HG02970 (cell line): ENCODE results near the gene TRIM66.
"Not testable (repeated sequence)": the region's sequence is repeated elsewhere in the genome, so short reads cannot be mapped to it uniquely, and the experiment has no call there.

Experiments
- ATAC-seq: cut with Tn5 transposase; IDR thresholded peaks from one replicate; pipeline ENCODE4 v1.9.1; 2021; ENCODE audit warnings: mild to moderate bottlenecking, moderate library complexity, moderate number of reproducible peaks; ENCODE audit not compliant: unreplicated experiment, low FRiP score

The TRIM66 gene

DNA sequence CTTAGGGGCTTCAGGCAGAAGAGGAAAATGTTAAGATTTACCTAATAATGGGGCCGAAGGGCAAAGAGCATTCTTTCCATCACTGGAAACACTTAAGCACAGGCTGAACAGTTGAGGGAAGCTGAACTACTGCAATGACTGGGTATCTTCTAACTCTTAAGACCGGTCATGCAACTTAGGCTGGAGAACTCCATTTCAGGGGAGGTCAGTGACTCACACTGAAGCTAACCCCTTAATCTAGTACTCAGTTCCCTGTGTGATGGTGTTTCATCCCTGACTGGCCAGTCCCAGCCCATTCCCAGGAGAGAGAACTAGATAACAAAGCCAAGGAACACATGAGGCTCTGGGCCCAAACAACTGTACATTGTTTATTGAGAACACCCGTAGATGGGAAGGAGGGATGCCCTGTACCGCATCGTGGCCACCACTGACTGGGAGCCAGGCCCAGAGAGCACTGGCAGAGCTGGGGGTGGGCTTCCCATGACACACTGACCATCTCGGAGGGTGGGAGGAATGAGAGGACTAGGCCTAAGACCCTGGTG, 10.6 kb upstream of the TRIM66 start:
- no peak for ATAC-seq

DNA sequence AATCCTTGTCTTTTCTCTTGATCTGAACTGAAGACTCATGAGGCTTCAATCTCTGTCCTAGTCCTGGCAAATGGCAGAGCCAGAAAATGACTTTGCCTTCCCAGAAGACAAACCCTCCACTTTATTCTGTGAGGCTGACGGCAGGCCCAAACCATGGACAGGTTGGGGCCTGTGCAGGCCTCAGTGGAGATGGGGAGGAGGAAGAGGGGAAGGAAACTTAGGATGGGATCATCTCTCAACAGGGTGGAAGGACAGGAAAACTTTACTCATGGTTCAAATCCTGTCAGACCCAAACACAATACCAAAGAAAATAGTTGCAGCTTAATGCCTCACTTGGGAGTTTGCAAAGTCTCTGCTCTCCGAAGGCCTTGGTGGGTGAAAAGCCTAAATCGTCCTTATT, 10.0 kb upstream of the TRIM66 start:
- no peak for ATAC-seq

DNA sequence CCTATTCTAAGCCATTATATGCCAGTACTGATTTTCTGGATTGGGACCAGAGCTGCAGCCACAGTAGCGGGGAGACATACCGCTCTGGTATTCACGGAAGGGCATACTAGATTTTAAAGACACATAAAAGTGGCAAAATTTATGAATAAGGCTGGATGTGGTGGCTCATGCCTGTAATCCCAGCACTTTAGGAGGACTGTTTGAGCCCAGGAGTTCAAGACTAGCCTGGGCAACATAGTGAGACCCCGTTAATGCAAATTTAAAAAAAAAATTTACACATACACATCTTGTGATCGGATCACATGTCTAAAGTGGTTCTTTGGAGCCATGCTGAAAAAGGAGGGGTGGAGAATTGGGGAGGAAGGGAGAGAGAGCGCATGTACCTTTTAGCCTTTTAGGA, 9.1 kb upstream of the TRIM66 start:
- ATAC-seq = no peak

DNA sequence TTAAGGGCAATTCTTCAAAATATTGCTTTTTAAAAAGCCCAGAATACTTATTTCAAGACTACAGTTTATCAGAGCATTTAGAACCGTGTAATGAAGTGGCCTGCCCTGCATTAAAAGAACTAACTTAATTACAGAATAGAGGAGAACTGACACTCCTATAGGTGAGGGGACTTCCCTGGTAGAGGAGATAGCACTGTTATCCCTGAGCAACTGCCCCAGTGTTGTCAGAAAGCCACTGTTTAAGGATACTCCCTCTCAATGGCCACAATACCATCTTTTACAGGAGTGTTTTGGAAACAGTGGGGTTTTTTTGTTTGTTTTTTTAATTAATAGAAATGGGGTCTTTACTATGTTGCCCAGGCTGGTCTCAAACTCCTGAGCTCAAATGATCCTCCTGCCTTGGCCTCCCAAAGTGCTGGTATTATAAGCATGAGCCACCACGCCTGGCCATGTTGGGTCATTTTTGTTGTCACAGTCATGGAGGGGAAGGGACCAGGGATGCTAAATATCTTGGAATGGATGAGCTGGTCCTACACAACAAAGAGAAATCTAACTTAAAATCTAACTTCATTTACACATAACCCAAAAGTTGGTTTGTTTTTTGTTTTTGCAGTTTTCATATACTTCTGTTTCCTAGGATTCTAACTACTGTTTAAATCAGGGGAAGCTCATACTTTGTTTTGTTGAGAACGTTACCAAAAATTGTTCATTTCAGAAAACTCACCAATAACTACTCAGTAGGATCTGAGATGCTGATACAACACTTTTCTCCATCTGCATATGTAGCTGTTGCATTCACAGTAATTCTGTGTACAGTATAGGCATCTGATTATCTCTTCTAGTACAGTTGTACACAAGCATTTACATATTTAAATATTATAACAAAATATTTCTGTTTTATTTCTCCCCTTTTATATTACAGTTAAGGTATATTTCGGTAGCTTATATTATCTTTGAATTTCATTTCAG, 8.2 kb upstream of the TRIM66 start:
- no peak for ATAC-seq

DNA sequence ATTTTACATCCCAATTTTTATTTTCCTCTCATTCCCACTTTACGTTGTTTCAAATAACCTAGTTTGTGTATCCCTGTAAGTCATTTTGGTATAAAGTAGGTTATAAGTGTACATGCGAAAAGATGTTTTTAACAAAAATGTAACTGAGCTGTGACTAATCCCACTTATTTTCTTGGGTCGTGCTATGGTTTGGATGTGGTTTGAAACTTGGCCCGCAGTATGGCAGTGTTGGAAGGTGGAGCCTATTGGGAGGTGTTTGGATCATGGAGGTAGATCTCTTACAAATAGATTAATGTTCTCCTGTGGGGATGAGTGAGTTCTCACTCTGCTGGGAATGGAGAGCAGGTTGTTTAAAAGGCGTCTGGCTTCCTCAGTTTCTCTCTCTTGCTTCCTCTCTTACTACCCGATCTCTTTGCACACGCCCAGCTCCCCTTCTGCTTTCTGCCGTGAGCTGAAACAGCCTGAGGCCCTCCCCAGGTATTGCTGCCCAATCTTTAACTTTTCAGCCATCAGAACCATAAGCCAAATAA, 7.3 kb upstream of the TRIM66 start:
- no peak for ATAC-seq

DNA sequence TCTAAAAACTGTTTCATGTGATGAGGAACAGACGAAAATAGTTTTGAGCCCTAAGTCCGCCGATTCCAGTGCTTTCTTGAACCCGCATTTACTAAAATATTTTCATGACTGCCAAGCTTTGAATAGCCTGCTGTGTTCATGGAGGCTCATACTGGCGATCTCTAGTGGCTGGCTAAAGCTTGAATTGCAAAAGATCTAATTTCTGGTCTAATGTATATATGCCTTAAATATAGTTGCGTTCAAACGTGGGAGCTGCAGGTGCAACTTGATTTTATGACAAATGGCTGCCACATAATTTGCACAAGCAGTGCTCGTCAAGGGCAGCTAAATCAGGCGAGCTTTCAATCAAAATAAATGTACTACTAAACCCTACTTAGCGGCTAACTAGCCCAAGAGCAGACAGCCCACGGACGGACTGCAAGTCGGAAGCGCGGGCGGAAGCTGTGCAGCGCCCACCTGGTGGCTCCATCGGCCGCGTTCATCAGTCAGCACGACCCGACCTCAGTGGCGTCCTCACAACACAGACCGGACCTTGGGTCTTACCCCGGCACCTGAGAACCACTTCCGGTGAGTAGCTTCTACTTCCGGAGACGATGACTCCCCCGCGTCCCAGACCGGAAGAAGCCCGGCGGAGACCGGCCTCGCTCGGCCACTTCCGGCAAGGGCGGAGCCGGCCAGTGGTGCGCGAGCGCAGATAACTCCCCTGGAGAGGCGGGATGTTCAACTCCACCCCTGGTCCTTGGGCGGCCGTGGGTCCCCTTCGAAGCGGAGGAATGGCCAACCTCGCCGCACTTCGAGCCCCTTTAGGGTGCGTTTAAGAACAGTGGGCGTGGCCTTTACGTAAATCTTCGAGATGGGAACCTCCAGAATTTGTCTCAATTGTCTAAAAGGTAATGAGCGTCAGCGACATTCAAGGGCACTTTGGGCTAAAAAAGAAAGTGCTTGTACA, 6.2 kb upstream of the TRIM66 start:
- ATAC-seq = peak; percentile 97

DNA sequence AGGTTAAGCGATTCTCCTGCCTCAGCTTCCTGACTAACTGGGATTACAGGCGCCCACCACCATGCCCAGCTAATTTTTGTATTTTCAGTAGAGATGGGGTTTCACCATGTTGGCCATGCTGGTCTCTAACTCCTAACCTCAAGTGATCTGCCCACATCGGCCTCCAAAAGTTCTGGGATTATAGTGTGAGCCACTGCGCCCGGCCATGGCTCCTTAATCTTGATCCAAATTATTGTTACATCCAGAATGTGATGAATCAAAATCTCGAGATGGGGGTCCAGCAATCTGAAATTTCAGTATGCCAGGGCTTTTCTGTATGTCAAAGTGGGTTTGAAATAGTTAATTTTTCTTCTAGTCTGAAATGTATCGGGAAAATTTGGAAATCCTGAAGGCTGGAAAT, 3.9 kb upstream of the TRIM66 start:
- no peak for ATAC-seq

DNA sequence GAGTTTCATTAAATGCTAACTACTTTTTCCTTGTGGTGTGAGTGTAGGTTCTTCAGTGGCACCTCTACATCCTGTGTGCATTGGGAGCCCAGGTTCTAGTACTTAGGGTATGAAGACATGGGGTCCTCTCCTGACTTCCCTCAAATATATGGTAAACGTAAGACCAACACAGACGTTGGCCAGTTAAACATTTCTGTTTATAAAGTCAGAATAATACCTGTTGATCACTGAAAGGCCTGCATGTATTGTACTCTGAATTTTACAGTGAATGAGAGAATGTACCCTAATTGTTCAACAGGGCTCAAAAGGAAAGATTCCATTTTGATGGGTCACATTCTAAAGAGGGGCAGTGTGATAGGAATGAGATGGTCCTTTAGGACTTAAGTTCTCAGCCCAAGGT, 3.4 kb upstream of the TRIM66 start:
- ATAC-seq = no peak

DNA sequence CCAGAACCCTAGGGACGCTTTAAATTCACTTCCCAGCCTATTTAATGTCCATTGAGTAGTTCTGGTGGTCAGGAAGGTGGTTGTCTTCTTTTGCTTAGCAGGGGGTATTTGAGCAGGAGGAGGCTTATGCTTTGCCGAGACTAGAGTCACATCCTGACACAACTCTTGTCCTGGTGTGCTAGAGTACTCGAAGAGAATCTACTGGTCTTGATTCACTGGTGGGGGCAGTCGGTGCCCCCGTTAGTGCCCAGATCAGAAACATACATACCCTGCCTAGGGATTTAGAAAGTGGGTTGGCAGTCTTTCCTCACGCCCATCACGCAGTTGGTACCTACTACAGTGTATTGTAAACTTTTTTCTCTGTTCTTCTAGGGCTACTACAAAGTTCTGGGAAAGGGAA, 2.8 kb upstream of the TRIM66 start:
- no peak for ATAC-seq

DNA sequence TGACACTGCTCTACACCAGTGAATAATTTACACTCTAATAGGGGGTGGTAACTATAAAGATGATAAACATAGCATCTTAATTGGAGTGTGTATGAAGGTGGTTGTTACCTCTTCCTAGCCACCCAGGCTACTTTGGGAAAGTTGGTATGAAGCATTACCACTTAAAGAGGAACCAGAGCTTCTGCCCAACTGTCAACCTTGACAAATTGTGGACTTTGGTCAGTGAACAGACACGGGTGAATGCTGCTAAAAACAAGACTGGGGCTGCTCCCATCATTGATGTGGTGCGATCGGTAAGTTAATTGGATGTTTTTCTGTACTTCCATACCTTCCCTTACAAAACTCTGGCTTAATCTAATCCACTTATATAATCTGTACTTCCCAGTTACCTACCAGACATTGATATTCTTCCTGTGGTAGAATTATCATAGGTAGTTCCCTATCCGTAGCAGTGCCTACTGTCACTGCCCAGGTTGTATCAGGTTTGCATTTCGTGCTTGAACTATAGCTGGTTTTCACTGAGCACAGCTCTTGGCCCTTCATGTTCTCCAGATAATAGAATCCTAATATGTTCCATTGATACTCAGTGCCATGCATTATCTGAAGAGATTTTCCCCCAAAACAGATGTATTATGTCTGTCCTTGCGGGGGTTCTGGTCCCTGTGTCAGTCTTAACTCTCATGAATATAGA, 2.3 kb upstream of the TRIM66 start:
- ATAC-seq = no peak

DNA sequence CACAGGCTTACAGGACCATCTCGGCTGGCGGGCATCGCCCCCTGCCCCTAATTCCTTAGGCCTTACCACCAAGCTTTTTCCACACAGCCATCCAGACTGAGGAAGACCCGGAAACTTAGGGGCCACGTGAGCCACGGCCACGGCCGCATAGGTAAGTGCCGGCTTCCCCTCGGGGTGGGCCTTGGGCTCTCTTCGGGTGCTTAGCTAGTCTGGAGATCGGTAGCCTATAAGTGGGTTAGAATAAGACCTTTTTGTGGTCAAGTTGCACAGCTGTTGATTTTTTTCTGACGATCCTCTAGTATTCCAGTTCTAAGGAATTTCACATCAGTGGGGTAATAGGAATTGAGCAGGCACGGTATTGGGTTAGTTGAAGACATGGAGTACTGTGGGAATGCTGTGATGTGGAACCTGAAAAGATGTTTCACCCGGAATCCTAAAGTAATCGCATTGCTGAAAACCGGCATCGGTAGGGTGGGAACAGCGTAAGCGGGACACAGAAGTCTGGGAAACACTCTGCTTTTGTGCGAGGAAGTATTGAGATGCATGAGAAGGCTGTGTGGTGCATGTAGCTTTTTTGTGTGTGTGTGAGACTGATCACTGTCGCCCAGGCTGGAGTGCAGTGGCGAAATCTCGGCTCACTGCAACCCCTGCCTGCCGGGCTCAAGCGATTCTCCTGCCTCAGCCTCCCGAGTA, 796 bp upstream of the TRIM66 start:
- ATAC-seq = no peak

DNA sequence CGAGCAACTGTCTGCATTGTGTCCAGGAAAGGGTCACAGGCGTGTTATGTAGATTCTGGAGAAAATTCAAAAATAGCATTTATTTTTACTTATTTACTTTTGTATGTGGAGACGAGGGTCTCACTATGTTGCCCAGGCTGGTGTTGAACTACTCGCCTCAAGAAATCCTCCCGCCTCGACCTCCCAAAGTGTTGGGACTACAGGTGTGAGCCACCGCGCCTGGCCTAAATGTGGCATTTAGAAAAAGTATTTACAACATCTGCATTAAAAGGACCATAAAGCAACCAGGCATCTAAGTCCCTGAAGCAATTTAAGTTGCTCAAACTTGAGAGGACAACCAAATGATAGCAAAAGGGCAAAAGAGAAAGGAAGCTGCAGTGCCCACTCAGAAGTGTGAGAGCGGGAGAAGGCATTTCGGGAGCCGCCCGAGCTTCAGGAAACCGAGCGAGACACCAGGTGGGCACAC, 595 bp downstream of the TRIM66 start:
- no peak for ATAC-seq

DNA sequence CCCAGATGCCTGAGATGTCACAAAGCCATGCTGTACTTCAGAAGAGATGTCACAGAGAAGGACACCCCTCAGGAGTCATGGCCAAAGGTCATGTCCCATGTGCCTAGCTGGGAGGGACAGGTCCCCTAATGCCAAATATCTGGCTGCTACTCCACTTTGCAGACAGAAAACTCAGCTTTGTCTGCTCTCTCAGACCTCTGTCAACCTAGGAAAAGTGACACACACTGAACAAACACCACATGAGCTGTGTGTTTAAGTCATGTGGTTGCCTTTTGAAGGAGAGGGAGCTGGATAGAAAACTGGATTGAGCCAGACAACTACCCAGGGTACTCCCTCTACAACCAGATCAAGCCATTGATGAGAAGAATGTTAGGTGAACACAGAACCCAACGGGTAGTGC, 3.5 kb downstream of the TRIM66 start:
- no peak for ATAC-seq

DNA sequence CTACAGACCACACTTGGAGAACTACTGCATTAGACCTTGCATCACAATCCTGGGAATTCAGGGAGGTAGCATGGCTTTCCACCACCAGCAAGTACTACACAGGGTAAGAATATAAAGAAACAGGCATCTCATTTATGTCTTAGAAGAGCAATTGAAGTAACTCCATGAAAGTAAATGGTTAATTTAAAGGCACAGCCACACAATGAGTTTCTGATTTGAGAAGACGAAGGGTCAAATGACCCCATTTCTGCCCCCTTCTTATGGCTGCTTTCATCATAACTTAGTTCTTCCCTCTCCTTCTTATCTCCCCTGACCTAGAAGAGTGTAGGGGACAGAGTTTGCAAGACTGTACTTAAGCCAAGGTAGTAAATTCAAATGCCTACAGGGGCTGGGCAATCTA, 6.0 kb downstream of the TRIM66 start:
- ATAC-seq = no peak

DNA sequence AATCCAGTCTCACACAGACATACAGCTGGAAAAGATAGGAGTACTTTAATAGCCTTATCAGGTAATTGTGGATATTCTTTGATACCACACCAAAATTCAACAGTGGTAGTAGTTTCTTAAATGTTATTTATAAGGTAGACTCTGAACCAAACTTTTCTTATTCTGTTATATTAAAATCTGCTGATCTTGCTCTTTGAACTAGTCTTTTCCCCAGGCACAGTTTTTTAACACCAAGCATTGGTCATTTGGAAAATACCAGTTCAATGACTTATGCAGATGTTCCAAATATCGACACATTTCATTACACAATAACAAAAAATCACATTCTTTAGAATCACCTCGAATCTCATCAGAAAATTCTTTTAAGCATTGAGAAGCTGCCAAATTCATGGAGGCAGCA, 7.6 kb downstream of the TRIM66 start:
- no peak for ATAC-seq

DNA sequence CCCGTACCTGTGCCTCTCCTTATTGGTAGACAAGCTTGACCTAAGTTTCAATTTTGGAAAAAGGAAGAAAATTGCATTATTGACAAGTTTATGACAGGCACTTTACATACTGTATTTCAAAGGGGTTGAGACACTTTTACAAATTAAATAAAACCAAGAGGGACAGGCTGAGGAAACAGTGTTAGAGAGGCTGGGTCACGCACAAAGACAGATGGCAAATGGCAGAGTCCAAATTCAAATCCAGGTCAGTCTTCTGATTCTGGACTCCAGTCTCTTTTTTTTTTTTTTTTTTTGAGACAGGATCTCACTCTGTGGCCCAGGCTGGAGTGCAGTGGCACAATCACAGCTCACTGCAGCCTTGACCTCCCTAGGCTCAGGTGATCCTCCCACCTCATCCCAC, 10.1 kb downstream of the TRIM66 start:
- no peak for ATAC-seq

DNA sequence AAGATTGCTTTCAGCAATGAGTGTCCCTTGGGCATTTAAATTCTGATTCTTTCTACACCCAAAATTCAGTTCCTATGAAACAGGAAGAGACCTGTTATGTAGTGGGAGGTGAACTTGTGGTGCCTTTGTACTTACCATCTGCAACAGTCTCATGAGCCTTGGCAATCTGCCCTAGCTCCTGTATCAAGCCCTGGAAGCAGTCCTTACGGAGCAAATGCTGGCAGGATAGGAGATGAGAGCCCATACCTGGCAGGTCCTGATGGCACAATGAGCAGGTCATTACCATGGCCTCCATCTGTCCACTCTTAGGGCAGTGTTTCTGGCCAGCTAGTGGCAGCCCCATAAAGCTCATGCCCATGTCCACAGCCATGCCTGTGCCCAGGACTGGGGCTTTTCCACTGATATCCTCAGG, 10.8 kb downstream of the TRIM66 start:
- ATAC-seq = no peak

DNA sequence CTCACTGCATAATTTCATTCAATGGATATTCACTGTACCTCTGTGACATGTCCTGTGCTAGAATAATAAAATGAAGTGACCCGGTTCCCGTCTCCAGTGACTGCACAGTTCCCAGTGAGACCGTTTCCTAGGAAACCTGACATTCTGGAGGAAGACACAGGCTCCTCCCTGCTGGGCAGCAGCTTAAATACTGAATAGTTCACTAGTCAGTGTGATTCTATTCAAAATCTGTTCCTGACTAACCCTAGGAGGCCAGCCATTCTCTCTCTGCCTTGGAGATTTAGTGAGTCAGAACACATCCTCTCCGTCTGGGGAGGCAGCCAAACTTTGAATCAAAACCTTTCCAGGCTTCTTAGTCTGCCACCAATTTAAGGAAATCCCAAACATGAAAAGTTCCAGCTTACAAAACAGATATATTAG, 11.3 kb downstream of the TRIM66 start:
- no peak for ATAC-seq

DNA sequence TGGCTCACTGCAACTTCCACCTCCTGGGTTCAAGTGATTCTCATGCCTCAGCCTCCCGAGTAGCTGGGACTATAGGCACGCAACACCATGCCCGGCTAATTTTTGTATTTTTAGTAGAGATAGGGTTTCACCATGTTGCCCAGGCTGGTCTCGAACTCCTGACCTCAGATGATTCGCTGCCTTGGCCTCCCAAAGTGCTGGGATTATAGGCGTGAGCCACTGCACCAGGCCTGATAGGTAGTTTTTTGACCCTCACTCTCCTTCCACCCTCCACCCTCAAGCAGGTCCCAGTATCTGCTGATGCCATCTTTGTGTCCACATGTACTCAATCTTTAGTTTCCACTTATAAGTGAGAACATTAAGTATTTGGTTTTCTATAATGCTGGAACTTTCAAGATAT, 12.4 kb downstream of the TRIM66 start:
- ATAC-seq = not testable (repeated sequence)
